ENCODE data around the gene PHOSPHO1.

Gene PHOSPHO1

GRCh38 chr17:49216482-49216881 lies 14.1 kb downstream of the PHOSPHO1 start:
- peaks cover 4% of the 10 kb centered on the region for H3K36me3 Mint-ChIP-seq
- H3K9me3 Mint-ChIP-seq: no peaks in the 10 kb centered on the region
- peaks cover 74% of the 10 kb centered on the region for H3K4me1 Mint-ChIP-seq
- H3K4me3 Mint-ChIP-seq: peak overlapping the region; percentile 56
- H3K27me3 Mint-ChIP-seq: no peaks in the 10 kb centered on the region
- H3K27ac Mint-ChIP-seq: peak overlapping the region; percentile 81

GRCh38 chr17:49214676-49215360 lies 15.8 kb downstream of the PHOSPHO1 start:
- Mint-ChIP-seq H3K27ac (peak overlapping the region; percentile 90), H3K4me1 (peaks cover 88% of the 10 kb centered on the region), H3K9me3 (no peaks in the 10 kb centered on the region), H3K27me3 (no peaks in the 10 kb centered on the region), H3K36me3 (peaks cover 4% of the 10 kb centered on the region), H3K4me3 (peak overlapping the region; percentile 68)

- peaks cover 2% of the 10 kb centered on the region for H3K36me3 Mint-ChIP-seq
- no peaks in the 10 kb centered on the region for H3K9me3 Mint-ChIP-seq
- no peak overlapping the region for H3K4me3 Mint-ChIP-seq
- peaks cover 90% of the 10 kb centered on the region for H3K4me1 Mint-ChIP-seq
- H3K27ac Mint-ChIP-seq: no peak overlapping the region
- H3K27me3 Mint-ChIP-seq: no peaks in the 10 kb centered on the region
Measured at GRCh38 chr17:49213847-49214246, 16.7 kb downstream of the PHOSPHO1 start.

GRCh38 chr17:49213399-49213798 lies 17.2 kb downstream of the PHOSPHO1 start:
- H3K27me3 Mint-ChIP-seq: no peaks in the 10 kb centered on the region
- peak overlapping the region; percentile 31 for H3K27ac Mint-ChIP-seq
- H3K36me3 Mint-ChIP-seq: peaks cover 1% of the 10 kb centered on the region
- peaks cover 90% of the 10 kb centered on the region for H3K4me1 Mint-ChIP-seq
- no peaks in the 10 kb centered on the region for H3K9me3 Mint-ChIP-seq
- H3K4me3 Mint-ChIP-seq: peak overlapping the region; percentile 85

- peak within 1 kb of the TSS; percentile 94 for H3K4me3 Mint-ChIP-seq
- H3K4me1 Mint-ChIP-seq: peaks cover 77% of the 10 kb centered on the region
- H3K9me3 Mint-ChIP-seq: no peaks in the 10 kb centered on the region
- H3K36me3 Mint-ChIP-seq: peaks cover 1% of the 10 kb centered on the region
- H3K27ac Mint-ChIP-seq: peak within 1 kb of the TSS; percentile 95
- H3K27me3 Mint-ChIP-seq: no peaks in the 10 kb centered on the region
Measured at GRCh38 chr17:49210158-49211029, 20.2 kb downstream of the PHOSPHO1 start, which contains the start of the genes ABI3 and GNGT2. Gene ABI3, plus strand, starts transcription at chr17:49210707. Its CDS starts 18 bp downstream, at chr17:49210725. Gene GNGT2, minus strand, starts transcription at chr17:49210574. Its CDS starts 3,152 bp downstream, at chr17:49207422.

GRCh38 chr17:49209061-49209571 lies 21.5 kb downstream of the PHOSPHO1 start:
- H3K4me1 Mint-ChIP-seq: peaks cover 66% of the 10 kb centered on the region
- peak overlapping the region; percentile 95 for H3K27ac Mint-ChIP-seq
- no peaks in the 10 kb centered on the region for H3K9me3 Mint-ChIP-seq
- no peaks in the 10 kb centered on the region for H3K27me3 Mint-ChIP-seq
- peak overlapping the region; percentile 94 for H3K4me3 Mint-ChIP-seq
- peaks cover under 1% of the 10 kb centered on the region for H3K36me3 Mint-ChIP-seq

GRCh38 chr17:49204516-49204915 lies 26.1 kb downstream of the PHOSPHO1 start:
- Mint-ChIP-seq H3K27me3 (no peaks in the 10 kb centered on the region), H3K4me1 (peaks cover 24% of the 10 kb centered on the region), H3K27ac (no peak overlapping the region), H3K4me3 (no peak overlapping the region), H3K36me3 (peaks cover 3% of the 10 kb centered on the region), H3K9me3 (no peaks in the 10 kb centered on the region)

GRCh38 chr17:49203796-49204195 lies 26.8 kb downstream of the PHOSPHO1 start:
- H3K27ac Mint-ChIP-seq: no peak overlapping the region
- no peaks in the 10 kb centered on the region for H3K27me3 Mint-ChIP-seq
- peaks cover 3% of the 10 kb centered on the region for H3K36me3 Mint-ChIP-seq
- H3K4me1 Mint-ChIP-seq: peaks cover 17% of the 10 kb centered on the region
- H3K4me3 Mint-ChIP-seq: no peak overlapping the region
- no peaks in the 10 kb centered on the region for H3K9me3 Mint-ChIP-seq

GRCh38 chr17:49201481-49201927 lies 29.1 kb downstream of the PHOSPHO1 start:
- no peaks in the 10 kb centered on the region for H3K27me3 Mint-ChIP-seq
- H3K4me3 Mint-ChIP-seq: no peak overlapping the region
- no peaks in the 10 kb centered on the region for H3K9me3 Mint-ChIP-seq
- peaks cover 3% of the 10 kb centered on the region for H3K36me3 Mint-ChIP-seq
- peaks cover 6% of the 10 kb centered on the region for H3K4me1 Mint-ChIP-seq
- no peak overlapping the region for H3K27ac Mint-ChIP-seq

- H3K4me3 Mint-ChIP-seq: no peak overlapping the region
- no peaks in the 10 kb centered on the region for H3K9me3 Mint-ChIP-seq
- no peak overlapping the region for H3K27ac Mint-ChIP-seq
Measured at GRCh38 chr17:49200423-49201083, 30.0 kb downstream of the PHOSPHO1 start.

GRCh38 chr17:49198211-49198610 lies 32.4 kb downstream of the PHOSPHO1 start:
- Mint-ChIP-seq H3K27me3 (no peaks in the 10 kb centered on the region), H3K27ac (no peak overlapping the region), H3K36me3 (peaks cover 3% of the 10 kb centered on the region), H3K4me1 (peaks cover 14% of the 10 kb centered on the region), H3K4me3 (no peak overlapping the region), H3K9me3 (no peaks in the 10 kb centered on the region)

More at GRCh38 chr17:49200423-49201083, 30.0 kb downstream of the PHOSPHO1 start:
- Mint-ChIP-seq H3K4me1 (no peaks in the 10 kb centered on the region), H3K27me3 (no peaks in the 10 kb centered on the region), H3K36me3 (peaks cover 3% of the 10 kb centered on the region)

- no peak overlapping the region for H3K27ac Mint-ChIP-seq
- no peak overlapping the region for H3K4me3 Mint-ChIP-seq
- no peaks in the 10 kb centered on the region for H3K9me3 Mint-ChIP-seq
- H3K4me1 Mint-ChIP-seq: peaks cover 19% of the 10 kb centered on the region
- peaks cover 3% of the 10 kb centered on the region for H3K36me3 Mint-ChIP-seq
- no peaks in the 10 kb centered on the region for H3K27me3 Mint-ChIP-seq
Measured at GRCh38 chr17:49197346-49197998, 33.1 kb downstream of the PHOSPHO1 start.

GRCh38 chr17:49196520-49196919 lies 34.1 kb downstream of the PHOSPHO1 start:
- Mint-ChIP-seq H3K4me3 (no peak overlapping the region), H3K36me3 (no peaks in the 10 kb centered on the region), H3K4me1 (peaks cover 23% of the 10 kb centered on the region), H3K27me3 (no peaks in the 10 kb centered on the region), H3K9me3 (no peaks in the 10 kb centered on the region), H3K27ac (no peak overlapping the region)

- Mint-ChIP-seq H3K4me1 (peaks cover 28% of the 10 kb centered on the region), H3K9me3 (no peaks in the 10 kb centered on the region), H3K27ac (no peak overlapping the region), H3K36me3 (no peaks in the 10 kb centered on the region), H3K4me3 (no peak overlapping the region), H3K27me3 (no peaks in the 10 kb centered on the region)
Measured at GRCh38 chr17:49195751-49196150, 34.8 kb downstream of the PHOSPHO1 start.

GRCh38 chr17:49194297-49194607 lies 36.3 kb downstream of the PHOSPHO1 start:
- Mint-ChIP-seq H3K27me3 (no peaks in the 10 kb centered on the region), H3K4me1 (peaks cover 28% of the 10 kb centered on the region)

More at GRCh38 chr17:49194297-49194607, 36.3 kb downstream of the PHOSPHO1 start:
- Mint-ChIP-seq H3K9me3 (no peaks in the 10 kb centered on the region), H3K27ac (no peak overlapping the region), H3K4me3 (peak overlapping the region; percentile 91), H3K36me3 (no peaks in the 10 kb centered on the region)

Data from activated naive CD4-positive, alpha-beta T cell treated with anti-CD3 and anti-CD28 coated beads, Interleukin-2, amount 50 U/mL, for 24 hours (primary cell).